8988T (cell line): ENCODE measurements around the gene RNF220.
A peak's percentile ranks its signal among the peaks of the same experiment; 100 is the strongest.

Experiments used
- DNase-seq: peaks from one replicate; pipeline ENCODE4 v3.0.0; 2011

Gene RNF220

DNA sequence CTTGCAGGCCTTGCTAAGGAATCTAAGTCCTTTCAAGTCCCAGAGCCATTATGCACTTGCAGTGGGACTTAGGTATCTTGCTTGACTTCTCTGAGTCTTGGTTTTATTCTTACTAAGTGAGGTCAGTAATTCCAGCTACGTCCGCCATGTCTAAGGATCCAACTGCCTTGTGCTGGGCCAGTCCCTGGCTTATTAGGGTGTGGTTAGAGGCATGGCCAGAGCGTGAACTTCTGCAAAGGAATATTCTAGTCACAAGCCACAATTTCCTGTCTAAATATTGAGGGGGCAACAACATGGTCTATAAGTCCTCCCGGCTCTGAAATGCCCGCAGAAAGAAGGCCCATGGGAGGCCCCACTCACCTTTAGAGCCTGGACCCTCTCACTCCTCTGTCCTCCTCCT is 186.3 kb downstream of the RNF220 start:
- DNase-seq: no peak

- no peak for DNase-seq
Measured at GRCh38 chr1:44592208-44593145, 187.4 kb downstream of the RNF220 start.

DNA sequence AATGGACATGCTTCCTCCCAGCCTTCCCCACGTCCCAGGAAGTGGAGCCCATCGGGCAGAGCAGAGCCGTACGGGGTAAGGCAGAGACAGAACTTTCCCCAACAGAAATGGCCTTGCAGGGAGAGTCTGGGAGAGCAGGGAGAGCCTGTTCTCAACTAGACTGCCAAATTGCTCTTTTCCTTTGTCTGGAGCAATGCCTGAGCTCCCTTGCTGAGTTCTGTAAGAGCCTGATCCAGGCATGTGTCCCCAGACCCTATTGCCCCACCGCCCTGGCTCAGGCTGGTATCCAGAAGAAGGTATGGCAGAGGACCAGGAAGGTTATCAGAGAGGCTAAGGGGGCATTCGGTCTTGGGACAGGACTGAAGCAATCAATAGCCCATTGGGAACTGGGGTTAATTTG is 189.3 kb downstream of the RNF220 start:
- no peak for DNase-seq

GRCh38 chr1:44594871-44595735 is 190.0 kb downstream of the RNF220 start:
- peak; percentile 90 for DNase-seq

- DNase-seq: no peak
Measured at GRCh38 chr1:44596511-44596910, 191.5 kb downstream of the RNF220 start.

DNA sequence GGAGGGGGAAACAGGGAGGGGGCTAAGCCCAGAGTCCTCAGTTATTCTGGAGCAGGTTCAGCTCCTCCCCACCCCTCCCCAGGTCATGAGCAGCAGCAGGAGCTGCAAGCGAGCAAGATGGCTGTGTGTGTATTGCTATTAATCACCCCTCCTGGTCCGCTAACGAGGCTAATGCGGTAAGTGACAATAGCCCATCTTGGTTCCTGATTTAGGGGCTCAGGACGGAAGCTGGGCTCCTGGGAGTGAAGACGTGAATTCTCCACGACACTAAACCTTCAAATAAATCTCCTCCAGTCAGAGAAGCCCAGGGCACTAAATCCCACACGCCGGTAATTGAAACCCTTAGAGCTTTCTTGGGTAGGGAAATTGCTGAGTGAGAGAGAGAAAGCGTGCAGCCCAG is 193.1 kb downstream of the RNF220 start:
- no peak for DNase-seq

- no peak for DNase-seq
Measured at GRCh38 chr1:44602634-44603628, 197.9 kb downstream of the RNF220 start.

DNA sequence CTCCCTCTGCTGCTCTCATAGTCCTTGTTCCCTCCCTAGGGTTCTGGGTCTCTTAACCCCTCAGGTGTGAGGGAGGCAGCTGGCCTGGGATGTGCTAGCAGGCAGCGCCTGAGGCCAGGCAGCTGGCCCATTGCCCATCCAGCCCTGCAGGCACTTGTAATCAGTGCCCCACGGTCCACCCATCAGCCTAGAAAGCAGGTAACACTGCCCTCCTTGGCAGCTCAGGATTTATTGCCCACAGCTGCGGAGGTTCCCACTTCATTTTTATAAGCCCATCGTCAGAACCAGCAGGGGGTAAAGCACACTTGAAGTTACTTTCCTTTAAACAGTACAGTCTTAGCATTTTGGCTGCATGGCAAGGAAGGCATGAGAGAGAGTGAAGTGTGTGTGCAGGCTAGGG is 198.7 kb downstream of the RNF220 start:
- no peak for DNase-seq

DNA sequence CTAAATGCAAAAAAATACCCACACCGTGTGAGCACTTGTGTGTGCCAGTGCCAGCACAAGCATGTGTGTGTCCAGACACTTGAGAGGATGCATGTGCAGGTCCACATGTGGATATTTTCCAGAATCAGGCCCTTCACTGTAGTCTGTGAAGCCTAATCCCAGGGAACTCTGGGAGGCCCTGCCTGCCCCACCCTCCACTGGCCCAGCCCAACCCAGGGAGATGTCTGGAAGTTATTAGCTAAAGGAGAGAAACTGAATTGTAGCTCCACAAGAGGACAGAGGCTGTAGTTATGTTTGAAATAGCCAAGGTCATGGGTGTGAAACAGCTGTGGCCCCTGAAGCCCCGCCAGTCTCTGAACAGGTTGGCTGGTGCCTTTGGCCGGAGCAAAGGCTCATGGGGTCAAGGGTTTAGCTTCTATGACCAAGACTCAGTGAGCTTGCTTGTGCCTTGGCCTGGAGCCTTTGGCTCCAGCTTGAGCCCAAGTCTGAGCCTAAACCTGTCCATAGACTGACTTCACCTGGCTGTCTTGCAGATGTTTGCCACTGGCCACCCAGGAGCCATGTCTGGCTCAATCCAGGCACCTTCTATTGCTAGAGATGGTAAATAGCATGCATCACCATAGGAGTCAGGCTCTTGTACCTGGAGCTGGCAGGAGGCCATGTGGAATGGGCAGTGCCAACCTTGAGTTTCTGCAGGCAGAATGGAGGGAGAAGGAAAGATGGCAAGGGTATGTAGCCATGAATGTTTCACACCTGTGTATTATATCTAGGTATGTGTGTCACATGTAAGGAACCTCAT is 199.3 kb downstream of the RNF220 start:
- DNase-seq: no peak

DNA sequence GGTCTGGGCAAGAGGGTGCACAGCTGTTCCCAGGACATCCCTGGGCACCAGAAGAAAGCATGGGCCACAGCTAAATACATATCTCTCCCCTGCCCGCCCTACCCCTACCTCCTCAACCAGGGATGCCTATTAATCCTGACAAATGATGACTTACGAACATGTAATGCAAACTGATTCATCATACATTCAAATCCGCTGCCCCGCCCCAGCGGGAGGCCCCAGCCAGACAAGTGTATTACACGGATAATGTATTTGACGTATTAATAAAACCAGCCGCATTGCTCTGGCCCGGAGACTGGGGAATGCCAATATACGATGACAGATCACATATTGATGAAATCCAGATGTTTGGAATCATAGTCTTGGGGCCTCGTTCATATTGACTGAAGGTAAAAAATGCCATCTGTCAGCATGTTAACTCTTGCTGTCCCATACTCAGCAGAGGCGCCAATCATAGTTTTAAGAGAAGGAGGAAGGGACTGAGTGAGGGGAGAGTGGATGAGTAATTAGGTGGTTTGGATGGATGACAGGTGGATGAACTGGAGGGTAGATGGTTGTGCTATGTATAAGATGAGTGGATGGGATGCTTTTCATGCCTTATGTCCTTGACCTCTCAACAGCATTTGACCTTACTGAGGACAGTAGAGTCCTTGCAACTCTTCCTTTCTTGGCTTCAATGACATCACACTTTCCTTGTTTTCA is 201.0 kb downstream of the RNF220 start:
- DNase-seq: no peak

DNA sequence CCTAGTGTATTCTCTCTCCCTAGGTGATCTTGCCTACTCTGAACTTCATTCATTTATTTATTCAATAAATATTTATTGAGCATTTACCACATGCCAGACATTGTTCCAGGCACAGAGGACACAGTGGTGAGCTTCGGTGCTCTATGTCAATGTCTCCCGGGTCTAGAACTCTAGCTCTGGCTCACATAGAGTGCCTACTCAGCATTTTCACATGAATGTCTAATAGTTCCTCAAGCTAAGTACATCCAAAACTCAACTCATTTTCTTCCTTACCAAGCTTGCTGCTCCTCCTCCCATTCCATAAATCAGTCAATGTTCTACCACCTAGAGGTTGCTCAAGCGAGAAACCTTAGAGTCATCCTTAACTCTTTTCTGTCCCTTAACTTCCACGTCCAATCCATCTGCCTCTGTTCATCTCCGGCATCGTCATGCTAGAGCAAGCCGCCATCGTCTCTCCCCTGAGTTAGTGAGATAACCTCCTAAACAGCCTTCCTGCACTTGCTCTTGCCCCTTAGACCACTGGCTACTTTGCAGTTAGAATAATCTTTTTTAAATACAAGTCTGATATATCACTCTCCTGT is 201.7 kb downstream of the RNF220 start:
- DNase-seq: no peak

DNA sequence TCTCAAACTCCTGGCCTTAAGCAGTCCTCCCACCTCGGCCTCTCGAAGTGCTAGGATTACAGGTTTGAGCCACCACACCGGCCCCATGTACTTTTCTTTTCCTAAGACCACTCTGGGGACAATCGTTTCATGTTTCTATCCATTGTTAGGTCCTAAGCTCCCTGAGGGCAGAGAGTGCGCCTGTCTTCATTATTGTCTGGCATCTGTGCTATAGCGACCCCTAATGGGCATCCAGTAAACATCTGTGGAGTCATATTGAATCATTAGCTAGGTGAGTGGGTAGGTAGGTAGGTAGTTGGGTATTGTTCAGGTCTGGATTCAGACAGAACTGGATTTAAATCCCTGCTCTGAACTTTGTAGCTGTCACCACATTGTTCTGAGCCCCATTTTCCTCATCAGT is 203.1 kb downstream of the RNF220 start:
- DNase-seq: no peak

DNA sequence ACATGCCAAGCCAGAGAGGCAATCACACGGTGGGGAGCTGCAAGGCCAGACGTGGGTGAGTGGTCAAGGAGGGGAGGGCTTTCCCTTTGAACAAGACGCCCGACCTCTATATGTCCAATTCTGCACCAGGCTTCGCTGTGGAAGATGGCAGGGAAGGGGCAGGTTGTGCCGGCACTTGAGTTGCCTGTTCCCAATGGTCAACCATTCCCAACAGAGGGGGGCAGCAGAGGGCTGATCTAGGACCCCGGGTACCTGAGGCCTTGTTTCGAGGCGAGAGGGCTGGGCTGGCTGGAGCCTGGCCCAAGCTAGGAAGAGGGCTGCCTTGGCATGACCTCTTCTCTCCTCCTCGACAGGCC is 204.3 kb downstream of the RNF220 start:
- DNase-seq: peak; percentile 39

GRCh38 chr1:44609768-44610526 is 204.9 kb downstream of the RNF220 start:
- no peak for DNase-seq

DNA sequence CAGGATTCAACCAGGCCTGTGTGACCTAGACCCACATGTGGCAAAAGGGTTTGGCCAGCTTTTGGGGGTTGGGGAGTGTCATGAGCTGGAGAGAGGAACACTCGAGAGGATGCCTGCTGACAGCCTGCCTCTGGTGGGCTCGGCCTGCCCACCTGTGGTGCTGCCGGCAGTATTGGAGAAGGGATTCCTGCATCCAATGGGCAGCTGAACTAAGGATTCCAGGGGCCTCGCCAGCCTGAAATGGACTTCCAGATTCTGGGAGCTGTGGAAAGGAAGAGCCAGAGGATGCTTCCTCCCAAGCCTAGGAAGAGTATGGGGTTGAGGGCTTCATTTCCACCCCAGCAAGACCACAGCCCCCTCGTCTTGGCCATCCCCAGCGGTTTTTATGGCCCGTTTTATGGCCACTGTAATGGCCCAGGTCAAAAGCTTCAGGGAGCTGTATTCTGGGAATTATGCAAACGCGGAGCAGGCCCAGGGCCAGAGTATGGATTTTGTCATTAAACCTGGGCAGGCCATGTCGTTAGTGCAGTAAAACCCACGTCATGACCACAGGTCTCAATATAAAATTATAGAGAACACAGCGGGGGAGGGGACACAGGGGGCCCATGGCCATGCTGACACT is 205.6 kb downstream of the RNF220 start:
- no peak for DNase-seq

GRCh38 chr1:44611419-44611818 is 206.4 kb downstream of the RNF220 start:
- no peak for DNase-seq

GRCh38 chr1:44611866-44612265 is 206.8 kb downstream of the RNF220 start:
- no peak for DNase-seq

- DNase-seq: no peak
Measured at GRCh38 chr1:44613941-44614340, 208.9 kb downstream of the RNF220 start.

DNA sequence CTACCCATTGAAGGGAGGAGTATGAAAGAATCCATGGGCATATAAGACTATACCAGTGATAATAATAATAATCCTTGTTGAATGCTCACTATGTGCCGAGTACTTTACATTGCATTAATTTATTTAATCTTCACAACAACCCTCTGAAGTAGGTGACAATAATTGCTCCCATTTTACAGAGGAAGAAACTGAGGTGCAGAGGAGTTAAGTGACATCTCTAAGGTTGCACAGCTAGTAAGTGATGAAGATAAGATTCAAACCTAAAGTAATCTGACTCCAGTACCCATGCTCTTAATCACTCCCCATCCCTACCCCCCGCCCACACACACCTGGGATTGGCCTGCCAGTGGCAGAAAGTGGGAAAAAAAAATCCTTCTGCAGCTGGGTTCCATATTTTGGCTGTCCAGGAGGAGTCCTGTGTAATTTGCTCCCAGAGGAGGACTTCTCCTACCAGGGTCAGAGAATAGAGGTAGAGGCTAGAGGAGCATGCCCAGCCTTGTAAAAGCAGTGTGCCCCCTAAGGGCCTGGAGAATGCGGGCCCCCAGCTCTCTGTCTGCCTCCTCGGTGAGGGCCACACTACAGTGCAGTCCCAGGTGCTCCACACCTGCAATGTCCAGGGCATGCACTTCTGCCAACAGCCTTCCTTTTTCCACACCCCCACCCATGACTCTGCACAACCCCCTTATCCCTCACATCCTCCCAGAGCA is 211.4 kb downstream of the RNF220 start:
- DNase-seq: no peak
